Body of pancreas (tissue), 4 donors: Measurements from ENCODE around the gene PTPRM. TPM values are rescaled to one million over a fixed set of nuclear protein-coding genes. Genes with fewer than 3 reads are reported as not detected.

Source experiments
- ATAC-seq: fragments of 150-250 bp; one replicate; pipeline ENCODE4 v1.9.1; 2016
- DNase-seq, 4 donors: peaks; one replicate each; pipeline ENCODE4 v3.0.0-alpha.2; 2019
- H3K27ac ChIP-seq, 4 donors: fragments of 200-600 bp; sonication (generic); 1 replicate in 3 of 4; 2 replicates in 1 of 4; pipeline versions ENCODE4 v1.5.1 to v1.6.1; 2016 to 2019; ENCODE audit warnings: mild to moderate bottlenecking in 1 of 4, mixed read lengths in 1 of 4, moderate library complexity in 1 of 4
- H3K27me3 ChIP-seq, 2 donors: fragments of 200-600 bp; sonication (generic); one replicate each; pipeline ENCODE4 v1.6.0; 2016; ENCODE audit warnings: mild to moderate bottlenecking in 1 of 2
- H3K36me3 ChIP-seq, 2 donors: fragments of 200-600 bp; sonication (generic); replicated peaks in 1 of 2; 2 replicates each; pipeline ENCODE4 v1.5.1; 2016; ENCODE audit warnings: low read depth in 2 of 2; ENCODE audit not compliant: insufficient read depth in 1 of 2
- H3K4me1 ChIP-seq: fragments of 200-600 bp; sonication (generic); one replicate; pipeline ENCODE4 v1.6.0; 2016
- H3K4me3 ChIP-seq, 2 donors: fragments of 200-600 bp; sonication (generic); 1 replicate in 1 of 2; 2 replicates in 1 of 2; pipeline ENCODE4 v1.5.1; 2016 to 2019
- H3K9me3 ChIP-seq, 3 donors: fragments of 200-600 bp; sonication (generic); 1 replicate in 2 of 3; 2 replicates in 1 of 3; pipeline ENCODE4 v1.5.1; 2016
- CTCF ChIP-seq, 7 experiments: fragments of 450-650 bp in 4 of 7; fragments of 200-600 bp in 3 of 7; sonication (generic) in 3 of 7; IDR thresholded peaks; one replicate each; pipeline ENCODE4 v1.5.1; 2016 to 2019; ENCODE audit warnings: antibody characterized with exemption in 7 of 7
- POLR2A ChIP-seq, 3 donors: fragments of 450-650 bp; IDR thresholded peaks; one replicate each; pipeline ENCODE4 v1.6.1; 2016; ENCODE audit warnings: antibody characterized with exemption in 3 of 3, mild to moderate bottlenecking in 2 of 3
- WGBS, 2 donors: methylation state at CpG; one replicate each; pipeline ENCODE4 v1.1.5; 2017; 5-methylcytosine and 5-hydroxymethylcytosine counted together
- intact Hi-C: fragments of 100-400 bp; cut with DNase I; formaldehyde crosslinking; loops from one replicate; pipeline ENCODE4 v1.15.1; 2023
- total RNA-seq, 2 donors: library from RNA; depleted of rRNA; stranded (reverse); fragments of >200 nt; gene quantifications; one replicate each; pipeline ENCODE4 v1.1.0, GENCODE V29; 2016

PTPRM gene
- total RNA-seq, 2 donors from 2014 or later, result 38.2 to 48.0 TPM

GRCh38 chr18:8034674-8035073 is 467.6 kb downstream of the PTPRM start:
- Histone ChIP-seq H3K36me3 (no peaks in the 10 kb centered on the region), H3K9me3 (no peaks in the 10 kb centered on the region), H3K4me1 (no peaks in the 10 kb centered on the region), H3K27me3 (no peaks in the 10 kb centered on the region), H3K27ac (no peak overlapping the region), H3K4me3 (no peak overlapping the region)
- WGBS, 2 donors, result 91 to 95% methylated on average over 1 of the region's 1 CpG
- no peak for ATAC-seq
- intact Hi-C loops, result no loop called here
- TF ChIP-seq CTCF (IDR thresholded peaks at IDR 0.05) (no peak), POLR2A (IDR thresholded peaks at IDR 0.05) (no peak)
- no peak for DNase-seq

GRCh38 chr18:8036551-8036950 is 469.4 kb downstream of the PTPRM start:
- no peak for DNase-seq
- 78 to 79% methylated on average over 3 of the region's 3 CpGs for WGBS, 2 donors

DNA sequence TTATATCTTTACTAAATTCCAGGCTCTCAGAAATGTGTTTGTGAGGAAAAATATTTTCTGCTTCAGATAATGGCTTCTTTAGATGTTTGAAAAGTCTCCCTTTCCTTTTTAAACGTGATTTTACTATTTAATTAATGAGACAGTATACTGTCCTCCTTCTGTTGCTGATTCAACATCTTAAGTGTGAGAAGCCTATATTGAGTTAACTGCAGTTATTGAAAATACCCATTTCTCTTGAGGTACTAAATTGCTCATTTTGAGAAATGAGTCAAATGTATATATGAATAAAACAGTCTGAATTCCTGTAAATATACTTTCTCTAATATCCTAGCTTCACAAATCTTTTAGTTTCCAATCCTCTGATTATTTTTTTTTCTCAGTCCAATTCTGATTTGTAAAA is 470.2 kb downstream of the PTPRM start:
- no peaks in the 10 kb centered on the region for H3K27me3 ChIP-seq
- DNase-seq, result no peak
- H3K4me3 ChIP-seq, result no peak overlapping the region
- H3K9me3 ChIP-seq, result no peaks in the 10 kb centered on the region
- no peak overlapping the region for H3K27ac ChIP-seq
- TF ChIP-seq CTCF (IDR thresholded peaks at IDR 0.05) (no peak), POLR2A (IDR thresholded peaks at IDR 0.05) (no peak)
- no peak for ATAC-seq
- 38 to 40% methylated on average over 1 of the region's 1 CpG for WGBS, 2 donors
- no peaks in the 10 kb centered on the region for H3K4me1 ChIP-seq
- intact Hi-C loops, result no loop called here
- H3K36me3 ChIP-seq, result no peaks in the 10 kb centered on the region

More at GRCh38 chr18:8036551-8036950, 469.4 kb downstream of the PTPRM start:
- Histone ChIP-seq H3K4me3 (no peak overlapping the region), H3K27me3 (no peaks in the 10 kb centered on the region), H3K4me1 (no peaks in the 10 kb centered on the region), H3K27ac (no peak overlapping the region), H3K9me3 (no peaks in the 10 kb centered on the region), H3K36me3 (no peaks in the 10 kb centered on the region)
- intact Hi-C loops, result no loop called here
- no peak for ATAC-seq
- TF ChIP-seq CTCF (IDR thresholded peaks at IDR 0.05) (no peak), POLR2A (IDR thresholded peaks at IDR 0.05) (no peak)

DNA sequence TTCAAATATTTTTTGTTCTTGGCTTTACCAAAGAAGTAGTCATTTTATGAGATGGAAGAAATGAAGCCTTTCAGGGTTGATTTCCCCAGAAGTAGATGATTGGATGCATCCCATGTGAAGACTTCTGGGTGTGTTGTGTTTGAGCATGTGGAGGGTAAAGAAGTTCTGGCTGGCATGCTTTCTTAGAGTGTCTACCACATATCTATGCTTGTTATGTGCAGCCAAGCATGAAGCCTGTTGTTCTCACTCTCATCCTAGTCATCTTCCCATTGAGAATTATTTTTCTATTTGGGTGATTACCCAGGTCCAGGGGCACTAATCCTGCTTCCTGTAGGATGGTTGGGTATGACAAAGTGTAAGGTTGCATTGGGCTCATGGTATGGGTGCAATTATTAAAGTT is 472.9 kb downstream of the PTPRM start:
- intact Hi-C loops, result no loop called here
- Histone ChIP-seq H3K9me3 (no peaks in the 10 kb centered on the region), H3K27me3 (no peaks in the 10 kb centered on the region), H3K27ac (no peak overlapping the region), H3K4me1 (no peaks in the 10 kb centered on the region), H3K36me3 (no peaks in the 10 kb centered on the region), H3K4me3 (no peak overlapping the region)
- TF ChIP-seq POLR2A (IDR thresholded peaks at IDR 0.05) (no peak), CTCF (IDR thresholded peaks at IDR 0.05) (no peak)
- DNase-seq (no peak), ATAC-seq (no peak)

DNA sequence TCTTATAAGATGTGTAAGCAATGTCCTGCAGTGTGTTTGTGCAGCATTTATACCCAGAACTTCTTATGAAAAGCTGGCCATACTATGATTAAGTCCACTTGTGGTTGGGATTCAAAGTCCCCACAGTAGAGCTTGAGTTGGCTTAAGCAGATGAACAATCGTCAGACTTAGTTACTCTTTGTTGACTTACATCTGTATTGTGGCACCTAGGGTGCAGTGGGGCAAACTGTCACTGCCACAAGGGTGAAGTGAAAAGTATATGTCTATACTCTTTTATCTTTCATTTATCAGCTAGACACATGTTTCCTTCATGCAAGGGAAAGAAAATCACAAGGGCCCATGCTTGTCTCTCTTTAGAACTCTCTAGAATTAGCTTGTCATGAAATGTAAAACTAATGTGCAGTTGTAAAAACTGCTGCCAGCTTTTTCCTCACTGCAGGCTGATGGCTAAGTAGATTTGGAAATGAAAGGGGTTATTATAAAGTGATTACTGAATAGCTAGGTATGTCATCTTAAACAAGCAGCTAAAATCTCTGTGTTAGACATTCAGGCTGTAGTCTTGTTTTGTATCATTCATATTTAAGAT is 474.5 kb downstream of the PTPRM start:
- DNase-seq, result no peak
- intact Hi-C loops, result no loop called here

More for the DNA sequence above, 474.5 kb downstream of the PTPRM start:
- H3K27me3 ChIP-seq, result no peaks in the 10 kb centered on the region
- no peaks in the 10 kb centered on the region for H3K9me3 ChIP-seq
- H3K4me1 ChIP-seq, result no peaks in the 10 kb centered on the region
- no peak for ATAC-seq
- TF ChIP-seq CTCF (IDR thresholded peaks at IDR 0.05) (no peak), POLR2A (IDR thresholded peaks at IDR 0.05) (no peak)
- no peak overlapping the region for H3K4me3 ChIP-seq
- no peak overlapping the region for H3K27ac ChIP-seq
- 38 to 55% methylated on average over 1 of the region's 1 CpG for WGBS, 2 donors
- no peaks in the 10 kb centered on the region for H3K36me3 ChIP-seq
